Ascending aorta (tissue), 2 donors: ENCODE data around the gene IGSF9. TPM values are rescaled to one million over a fixed set of nuclear protein-coding genes. Genes with fewer than 3 reads are reported as not detected.

Experiments
- DNase-seq, 2 donors: peaks; one replicate each; pipeline ENCODE4 v3.0.0-alpha.2; 2019; ENCODE audit warnings: low spot score in 2 of 2
- H3K27ac ChIP-seq, 2 donors: fragments of 200-600 bp; sonication (generic); one replicate each; pipeline ENCODE4 v1.5.1; 2016 to 2017; ENCODE audit warnings: mild to moderate bottlenecking in 1 of 2
- H3K27me3 ChIP-seq: fragments of 200-600 bp; sonication (generic); one replicate; pipeline ENCODE4 v1.5.1; 2017
- H3K36me3 ChIP-seq, 2 donors: fragments of 200-600 bp; sonication (generic); one replicate each; pipeline ENCODE4 v1.5.1; 2016
- H3K4me1 ChIP-seq, 2 donors: fragments of 200-600 bp; sonication (generic); one replicate each; pipeline ENCODE4 v1.5.1; 2016 to 2017; ENCODE audit warnings: mild to moderate bottlenecking in 1 of 2
- H3K4me3 ChIP-seq, 2 donors: fragments of 200-600 bp; sonication (generic); one replicate each; pipeline ENCODE4 v1.5.1; 2016 to 2017; ENCODE audit warnings: mild to moderate bottlenecking in 1 of 2
- H3K9me3 ChIP-seq, 2 donors: fragments of 200-600 bp; sonication (generic); one replicate each; pipeline ENCODE4 v1.5.1; 2016
- CTCF ChIP-seq, 3 experiments: fragments of 200-600 bp in 2 of 3; fragments of 450-650 bp in 1 of 3; sonication (generic) in 2 of 3; IDR thresholded peaks; one replicate each; pipeline ENCODE4 v1.5.1; 2016 to 2019; ENCODE audit warnings: antibody characterized with exemption in 3 of 3, mild to moderate bottlenecking in 1 of 3, moderate library complexity in 1 of 3
- intact Hi-C: fragments of 100-400 bp; cut with DNase I; formaldehyde crosslinking; loops from one replicate; pipeline ENCODE4 v1.15.1; 2023
- total RNA-seq: library from RNA; depleted of rRNA; stranded (reverse); fragments of >200 nt; gene quantifications from one replicate; pipeline ENCODE4 v1.1.0, GENCODE V29; 2016

IGSF9 gene
- total RNA-seq, 1 donor from 2014 or later: 0.11 TPM

DNA sequence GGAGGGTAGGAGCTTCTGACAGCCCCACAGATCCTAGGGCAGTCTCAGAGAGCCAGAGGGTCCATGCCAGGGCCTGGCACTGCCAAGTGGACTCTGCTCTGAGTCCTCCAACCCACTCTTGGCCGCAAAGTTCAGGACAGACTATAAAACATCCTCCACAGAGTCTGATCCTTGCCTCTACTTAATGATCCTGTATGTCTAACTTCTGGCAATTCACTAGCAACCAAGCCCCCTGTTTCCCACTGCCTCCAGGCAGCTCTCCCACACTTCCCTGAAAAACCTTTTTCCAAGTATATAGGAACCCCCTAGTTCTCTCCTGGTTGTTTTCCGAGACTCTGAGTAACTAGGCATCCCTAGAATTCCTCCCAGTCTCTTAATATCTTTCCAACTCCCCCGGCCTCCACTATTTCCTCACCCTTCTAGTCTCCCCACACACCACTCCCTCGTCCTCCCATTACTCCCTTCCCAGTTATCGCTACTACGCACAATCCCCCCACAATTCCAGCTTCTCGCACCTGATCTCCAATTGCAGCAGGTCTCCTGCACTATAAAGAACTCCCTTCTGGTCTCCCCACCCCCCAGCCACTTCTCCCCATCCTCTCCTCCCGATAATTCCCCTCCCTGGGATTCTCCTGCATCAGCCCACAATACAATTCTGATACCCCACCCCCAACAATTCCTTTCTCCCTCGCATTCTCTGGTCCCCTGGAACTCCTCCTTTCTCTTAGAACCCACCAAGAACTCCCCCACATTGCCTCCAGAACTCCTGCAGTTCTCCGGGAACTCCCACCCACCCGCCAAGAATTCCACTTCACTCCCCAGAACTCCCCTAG is 574 bp downstream of the IGSF9 start:
- intact Hi-C loops: loop anchor here (2.0 to 5.0 kb wide), 2 partner anchors 148 to 164 kb away; partner anchors contain the start of gene DUSP23
- no peak for DNase-seq
- Histone ChIP-seq H3K9me3 (no peaks in the 10 kb centered on the region), H3K27ac (no peak overlapping the region), H3K4me3 (peak overlapping the region; percentile 51 to 58), H3K4me1 (peaks cover 0 to 11% of the 10 kb centered on the region in 2 donors), H3K36me3 (no peaks in the 10 kb centered on the region), H3K27me3 (no peaks in the 10 kb centered on the region)
- no peak for TF ChIP-seq CTCF (IDR thresholded peaks at IDR 0.05)

- Histone ChIP-seq H3K9me3 (no peaks in the 10 kb centered on the region), H3K36me3 (no peaks in the 10 kb centered on the region), H3K27me3 (no peaks in the 10 kb centered on the region), H3K4me3 (no peak overlapping the region), H3K4me1 (peaks cover 0 to 11% of the 10 kb centered on the region in 2 donors), H3K27ac (no peak overlapping the region)
- intact Hi-C loops: loop anchor here (2.0 kb wide), 1 partner anchor 163 kb away; the partner anchor contains the start of gene DUSP23
- no peak for TF ChIP-seq CTCF (IDR thresholded peaks at IDR 0.05)
- DNase-seq: peak in 1 of 2 donors; percentile 27
Measured at GRCh38 chr1:159943908-159944622, 1.3 kb downstream of the IGSF9 start.

- H3K4me3 ChIP-seq: no peak overlapping the region
- no peak for TF ChIP-seq CTCF (IDR thresholded peaks at IDR 0.05)
- no peaks in the 10 kb centered on the region for H3K36me3 ChIP-seq
- H3K4me1 ChIP-seq: peaks cover 0 to 11% of the 10 kb centered on the region in 2 donors
- no peak for DNase-seq
- intact Hi-C loops: no loop called here
- H3K9me3 ChIP-seq: no peaks in the 10 kb centered on the region
- no peaks in the 10 kb centered on the region for H3K27me3 ChIP-seq
- no peak overlapping the region for H3K27ac ChIP-seq
Measured at GRCh38 chr1:159943278-159943640, 2.2 kb downstream of the IGSF9 start.

GRCh38 chr1:159942632-159943277 is 2.7 kb downstream of the IGSF9 start:
- intact Hi-C loops: no loop called here
- Histone ChIP-seq H3K9me3 (no peaks in the 10 kb centered on the region), H3K27ac (no peak overlapping the region), H3K4me3 (no peak overlapping the region), H3K27me3 (no peaks in the 10 kb centered on the region), H3K4me1 (peaks cover 0 to 11% of the 10 kb centered on the region in 2 donors), H3K36me3 (no peaks in the 10 kb centered on the region)
- no peak for DNase-seq
- no peak for TF ChIP-seq CTCF (IDR thresholded peaks at IDR 0.05)

DNA sequence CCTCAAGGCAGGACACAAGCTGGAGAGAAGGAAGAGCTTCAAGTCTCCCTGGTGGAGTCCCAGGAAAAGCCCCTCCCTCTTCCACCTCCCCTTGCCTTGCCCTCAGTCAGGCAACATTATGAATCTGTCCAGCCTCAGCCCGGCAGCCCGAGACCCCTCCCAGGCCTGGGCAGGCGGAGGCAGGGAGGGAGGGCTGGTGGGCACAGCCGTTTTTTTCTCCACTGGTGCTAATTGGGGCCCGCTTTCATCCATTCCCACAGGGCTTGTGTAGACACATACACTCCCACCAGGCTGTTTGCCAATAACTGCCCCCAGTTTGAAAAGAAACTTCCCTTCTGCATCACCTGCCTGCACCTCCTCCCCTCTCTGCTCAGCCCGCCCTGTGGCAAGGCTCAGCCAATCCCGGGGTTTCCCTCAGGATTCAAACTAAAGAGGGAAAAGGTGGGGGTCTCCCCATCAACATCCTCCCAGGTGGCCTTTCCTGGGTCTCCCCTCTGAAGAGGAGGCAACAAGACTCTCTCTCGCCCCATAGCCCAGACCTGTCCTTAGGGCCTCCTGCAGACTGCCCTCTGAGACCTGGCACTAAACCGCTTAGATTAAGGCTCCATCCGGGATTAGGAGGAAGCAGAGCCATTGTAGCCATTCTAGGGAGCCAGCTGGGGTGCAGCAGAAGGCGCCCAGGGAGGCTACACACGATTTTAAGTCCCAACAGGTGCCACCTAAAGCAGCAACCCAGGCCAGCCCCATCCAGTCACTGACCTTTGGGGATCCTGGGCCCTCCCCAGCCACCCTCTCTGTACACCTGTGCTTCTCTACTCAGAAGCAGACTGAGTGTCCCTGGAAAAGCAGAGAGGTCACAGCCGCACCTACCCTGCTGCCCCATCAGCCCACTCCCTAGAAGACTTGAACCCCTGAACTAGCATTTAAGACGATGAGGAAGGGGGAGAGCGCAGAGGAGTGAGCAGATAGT is 3.5 kb downstream of the IGSF9 start:
- no peaks in the 10 kb centered on the region for H3K9me3 ChIP-seq
- H3K27ac ChIP-seq: no peak overlapping the region
- TF ChIP-seq CTCF (IDR thresholded peaks at IDR 0.05): no peak
- no peaks in the 10 kb centered on the region for H3K27me3 ChIP-seq
- no peak overlapping the region for H3K4me3 ChIP-seq
- no peaks in the 10 kb centered on the region for H3K36me3 ChIP-seq
- H3K4me1 ChIP-seq: peaks cover 0 to 11% of the 10 kb centered on the region in 2 donors
- intact Hi-C loops: no loop called here
- peak in 1 of 2 donors; percentile 3 for DNase-seq
